IMR-90 (cell line): Measurements from ENCODE around the gene CBX6. TPM values are rescaled to one million over a fixed set of nuclear protein-coding genes. Genes with fewer than 3 reads are reported as not detected.

Experiments used
- ATAC-seq: fragments of 200-7000 bp; cut with Tn5 transposase; 2 replicates; pipeline ENCODE4 v1.9.1; 2020; ENCODE audit warnings: low read depth, mild to moderate bottlenecking, moderate library complexity
- BruUV-seq: library from RNA; stranded (reverse); fragments of 400-500 nt; replicated peaks from 2 replicates; lab custom pipeline; 2021; lab: Mats Ljungman, UMichigan
- CTCF ChIA-PET: fragments of 300-600 bp; formaldehyde crosslinking; extraction: SDS; loops from one replicate; lab custom pipeline; 2021; ENCODE audit warnings: antibody characterized with exemption; lab: Yijun Ruan, JAX
- POLR2A ChIA-PET: fragments of 300-600 bp; sonication (Branson Sonifier 250); formaldehyde crosslinking; loops from one replicate; lab custom pipeline; 2022; ENCODE audit warnings: antibody characterized with exemption; ENCODE audit not compliant: unreplicated experiment; lab: Charles Lee
- DNase-seq: peaks from one replicate; pipeline ENCODE4 v3.0.0; 2013
- H2AFZ ChIP-seq: replicated peaks from 2 replicates; pipeline ENCODE3; 2013; ENCODE audit warnings: low read length, mild to moderate bottlenecking; ENCODE audit not compliant: poor library complexity
- H2AK5ac ChIP-seq: 2 replicates; pipeline ENCODE4 v1.6.1; 2013; ENCODE audit warnings: low read depth, low read length, inconsistent platforms
- H2AK9ac ChIP-seq: replicated peaks from 2 replicates; pipeline ENCODE3; 2013; ENCODE audit warnings: mild to moderate bottlenecking, low read depth, low read length, moderate library complexity; ENCODE audit not compliant: poor library complexity
- H2BK120ac ChIP-seq: 2 replicates; pipeline ENCODE4 v1.6.1; 2013; ENCODE audit warnings: low read depth, low read length, inconsistent platforms
- H2BK15ac ChIP-seq: 3 replicates; pipeline ENCODE4 v1.6.1; 2013; ENCODE audit warnings: low read depth, low read length, inconsistent platforms
- H2BK20ac ChIP-seq: 2 replicates; pipeline ENCODE4 v1.6.1; 2013; ENCODE audit warnings: low read depth, mild to moderate bottlenecking, inconsistent platforms, low read length, moderate library complexity
- H2BK5ac ChIP-seq: 2 replicates; pipeline ENCODE4 v1.6.1; 2013; ENCODE audit warnings: mild to moderate bottlenecking, low read depth, low read length, inconsistent platforms; ENCODE audit not compliant: poor library complexity, severe bottlenecking
- H3K14ac ChIP-seq: replicated peaks from 2 replicates; pipeline ENCODE4 v1.6.1; 2013; ENCODE audit warnings: low read depth, low read length, inconsistent platforms
- H3K18ac ChIP-seq: 2 replicates; pipeline ENCODE4 v1.6.1; 2013; ENCODE audit warnings: low read depth, low read length, control low read depth
- H3K23ac ChIP-seq: 2 replicates; pipeline ENCODE4 v1.6.1; 2013; ENCODE audit warnings: low read depth, low read length, inconsistent platforms
- H3K27ac ChIP-seq: 2 replicates; pipeline ENCODE4 v1.5.1; 2013; ENCODE audit warnings: mild to moderate bottlenecking, control low read depth, low read length; ENCODE audit not compliant: insufficient read depth
- H3K27me3 ChIP-seq: 2 replicates; pipeline ENCODE4 v1.6.1; 2013; ENCODE audit warnings: low read length; ENCODE audit not compliant: control insufficient read depth, insufficient read depth
- H3K36me3 ChIP-seq: 2 replicates; pipeline ENCODE4 v1.6.1; 2013; ENCODE audit warnings: low read length, mixed read lengths; ENCODE audit not compliant: control insufficient read depth, insufficient read depth
- H3K4ac ChIP-seq: 2 replicates; pipeline ENCODE4 v1.6.1; 2013; ENCODE audit warnings: low read depth, low read length, inconsistent platforms
- H3K4me1 ChIP-seq: 2 replicates; pipeline ENCODE4 v1.6.1; 2013; ENCODE audit warnings: low read length, mixed read lengths; ENCODE audit not compliant: control insufficient read depth, insufficient read depth
- H3K4me2 ChIP-seq: 2 replicates; pipeline ENCODE4 v1.6.1; 2013; ENCODE audit warnings: low read depth, mild to moderate bottlenecking, control low read depth, low read length, moderate library complexity
- H3K4me3 ChIP-seq: 2 replicates; pipeline ENCODE4 v1.5.1; 2013; ENCODE audit warnings: low read depth, mild to moderate bottlenecking, control low read depth, low read length, moderate library complexity; ENCODE audit not compliant: insufficient read depth
- H3K56ac ChIP-seq: 2 replicates; pipeline ENCODE4 v1.6.1; 2013; ENCODE audit warnings: low read length, inconsistent platforms; ENCODE audit not compliant: insufficient read depth; ENCODE audit errors: extremely low read depth
- H3K79me1 ChIP-seq, 2 experiments: 2 replicates each; pipeline ENCODE4 v1.6.1; 2013; ENCODE audit warnings: low read length in 2 of 2, inconsistent platforms in 1 of 2, low read depth in 1 of 2
- H3K9ac ChIP-seq: 2 replicates; pipeline ENCODE4 v1.6.1; 2013; ENCODE audit warnings: low read depth, low read length, control low read depth
- H3K9me1 ChIP-seq: 2 replicates; pipeline ENCODE4 v1.6.1; 2013; ENCODE audit warnings: low read length, inconsistent platforms; ENCODE audit not compliant: insufficient read depth
- H3K9me3 ChIP-seq: 2 replicates; pipeline ENCODE4 v1.6.1; 2013; ENCODE audit warnings: low read length; ENCODE audit not compliant: control insufficient read depth, insufficient read depth
- H4K20me1 ChIP-seq: 2 replicates; pipeline ENCODE4 v1.6.1; 2013; ENCODE audit warnings: low read length, inconsistent platforms; ENCODE audit not compliant: insufficient read depth
- H4K5ac ChIP-seq: 2 replicates; pipeline ENCODE4 v1.6.1; 2013; ENCODE audit warnings: mild to moderate bottlenecking, low read depth, low read length, control low read depth
- H4K8ac ChIP-seq, 2 experiments: 2 replicates each; pipeline ENCODE4 v1.6.1; 2013; ENCODE audit warnings: low read depth in 2 of 2, low read length in 2 of 2, control low read depth in 1 of 2, inconsistent platforms in 1 of 2
- H4K91ac ChIP-seq: 2 replicates; pipeline ENCODE4 v1.6.1; 2013; ENCODE audit warnings: low read depth, low read length, inconsistent platforms; ENCODE audit not compliant: insufficient read depth
- BHLHE40 ChIP-seq: fragments of 150-350 bp; IDR thresholded peaks from 2 replicates; pipeline ENCODE4 v1.6.1; 2016; ENCODE audit warnings: mild to moderate bottlenecking, low read depth, low read length
- CEBPB ChIP-seq: IDR thresholded peaks from 2 replicates; pipeline ENCODE4 v1.6.1; 2012; ENCODE audit warnings: low read depth, low read length, improper control_type of control experiment
- CTCF ChIP-seq: conservative IDR thresholded peaks from 2 replicates; pipeline ENCODE4 v1.5.1; 2012; ENCODE audit warnings: mild to moderate bottlenecking, low read depth, low read length, improper control_type of control experiment
- ELK1 ChIP-seq: fragments of 150-350 bp; IDR thresholded peaks from 2 replicates; pipeline ENCODE4 v1.6.1; 2016; ENCODE audit warnings: low read depth, mild to moderate bottlenecking, low read length, moderate library complexity, borderline replicate concordance
- MAZ ChIP-seq: IDR thresholded peaks from 2 replicates; pipeline ENCODE4 v1.6.1; 2012; ENCODE audit warnings: low read depth, mild to moderate bottlenecking, low read length, improper control_type of control experiment, moderate library complexity, borderline replicate concordance
- NFE2L2 ChIP-seq: fragments of 150-350 bp; IDR thresholded peaks from 2 replicates; pipeline ENCODE4 v1.6.1; 2016; ENCODE audit warnings: low read depth, mild to moderate bottlenecking, low read length
- RCOR1 ChIP-seq: IDR thresholded peaks from 2 replicates; pipeline ENCODE4 v1.6.1; 2012; ENCODE audit warnings: mild to moderate bottlenecking, low read length, improper control_type of control experiment; ENCODE audit not compliant: insufficient replicate concordance
- RFX5 ChIP-seq: IDR thresholded peaks from 2 replicates; pipeline ENCODE4 v1.8.0; 2012; ENCODE audit warnings: low read depth, mild to moderate bottlenecking, low read length, moderate library complexity
- SMC3 ChIP-seq: fragments of 150-350 bp; IDR thresholded peaks from 2 replicates; pipeline ENCODE4 v1.6.1; 2016; ENCODE audit warnings: low read depth, mild to moderate bottlenecking, antibody characterized with exemption, low read length, moderate library complexity
- USF2 ChIP-seq: fragments of 150-350 bp; IDR thresholded peaks from 2 replicates; pipeline ENCODE4 v1.6.1; 2017; ENCODE audit warnings: mild to moderate bottlenecking, antibody characterized with exemption, low read length, low read depth
- WGBS, 2 experiments: methylation state at CpG; one replicate each; pipeline versions ENCODE4 v1.1.5 to v1.1.7; 2013; ENCODE audit warnings: missing lambda C conversion rate in 2 of 2; ENCODE audit not compliant: insufficient read length in 1 of 2; ENCODE audit errors: extremely low coverage in 2 of 2; 5-methylcytosine and 5-hydroxymethylcytosine counted together
- dilution Hi-C: fragments of 300-500 bp; cut with HindIII; formaldehyde crosslinking; loops from one replicate; pipeline ENCODE4 v1.14.3; 2018; ENCODE audit warnings: low sequenced_read_pairs; ENCODE audit not compliant: unreplicated experiment
- in situ Hi-C: fragments of 300-500 bp; cut with MboI; formaldehyde crosslinking; loops from 3 replicates; pipeline ENCODE4 v1.14.3; 2019; ENCODE audit warnings: low sequenced_read_pairs, inconsistent platforms, mixed read lengths
- intact Hi-C: fragments of 100-400 bp; cut with micrococcal nuclease; formaldehyde crosslinking; loops from 2 replicates; pipeline ENCODE4 v1.10.0; 2022
- polyA plus RNA-seq, 3 experiments: library from polyadenylated mRNA; depleted of rRNA; stranded (reverse); fragments of >200 nt; gene quantifications; 2 replicates each; pipeline ENCODE4 v1.2.3, GENCODE V29; 2012; ENCODE audit warnings: low replicate concordance in 1 of 3
- total RNA-seq: library from RNA; depleted of rRNA; stranded (reverse); fragments of >200 nt; gene quantifications from 2 replicates; pipeline ENCODE4 v1.2.3, GENCODE V29; 2012

Gene CBX6
- total and polyA plus RNA-seq, 2 of the 4 experiments (the other 2 are of a cell fraction), result 15.2 to 19.0 TPM

GRCh38 chr22:38849811-38850210 is 22.2 kb downstream of the CBX6 start:
- Histone ChIP-seq H3K18ac (no peak overlapping the region), H2AK9ac (no peak overlapping the region), H3K79me1 (no peaks in the 10 kb centered on the region), H3K4me2 (no peak overlapping the region), H3K9ac (no peak overlapping the region), H3K4me3 (no peak overlapping the region), H4K20me1 (no peaks in the 10 kb centered on the region), H3K36me3 (no peaks in the 10 kb centered on the region), H3K9me1 (0 out of 2 replicates have a peak, but pooled peaks cover 3% of the 10 kb centered on the region), H3K27ac (no peak overlapping the region), H2AK5ac (no peak overlapping the region), H3K27me3 (peaks cover 11% of the 10 kb centered on the region; the same call in 1 of the 2 replicates), H3K14ac (no peak overlapping the region), H2AFZ (no peak overlapping the region), H4K8ac (no peak overlapping the region), H2BK15ac (no peak overlapping the region), H3K56ac (no peak overlapping the region), H3K4ac (no peak overlapping the region), H2BK20ac (no peak overlapping the region), H3K9me3 (no peaks in the 10 kb centered on the region), H3K4me1 (peaks cover 4% of the 10 kb centered on the region), H4K5ac (no peak overlapping the region), H2BK5ac (no peak overlapping the region), H4K91ac (no peak overlapping the region), H2BK120ac (no peak overlapping the region), H3K23ac (no peak overlapping the region)
- 80% methylated on average over 2 of the region's 6 CpGs; no CpG with 5 or more reads in 1 of the 2 experiments for WGBS, 2 experiments
- ChIA-PET CTCF (no interaction called here), POLR2A (no interaction called here)
- ATAC-seq (no peak), DNase-seq (no peak)
- in situ Hi-C loops, result loop anchor here (25.0 kb wide), 1 partner anchor 262 kb away; no protein-coding TSS in a partner anchor
- dilution Hi-C loops, result no loop called here
- TF ChIP-seq ELK1 (no peak), USF2 (no peak), MAZ (no peak), RFX5 (no peak), BHLHE40 (no peak), RCOR1 (no peak), SMC3 (no peak), CTCF (no peak), CEBPB (no peak), NFE2L2 (no peak)
- intact Hi-C loops, result loop anchor here (5.0 kb wide), 1 partner anchor 83 kb away; no protein-coding TSS in a partner anchor
- no TSS peak for BruUV-seq
